ENCODE measurements around the gene SYCN.

- no peak for TF ChIP-seq CTCF (IDR thresholded peaks at IDR 0.05)
- TF ChIP-seq POLR2A (IDR thresholded peaks at IDR 0.05) = no peak
Measured at GRCh38 chr19:39200803-39201115, 3.3 kb downstream of the SYCN start.

Data from lower leg skin (tissue), 3 donors.